Measurements from ENCODE around the gene MYO1D.

DNA sequence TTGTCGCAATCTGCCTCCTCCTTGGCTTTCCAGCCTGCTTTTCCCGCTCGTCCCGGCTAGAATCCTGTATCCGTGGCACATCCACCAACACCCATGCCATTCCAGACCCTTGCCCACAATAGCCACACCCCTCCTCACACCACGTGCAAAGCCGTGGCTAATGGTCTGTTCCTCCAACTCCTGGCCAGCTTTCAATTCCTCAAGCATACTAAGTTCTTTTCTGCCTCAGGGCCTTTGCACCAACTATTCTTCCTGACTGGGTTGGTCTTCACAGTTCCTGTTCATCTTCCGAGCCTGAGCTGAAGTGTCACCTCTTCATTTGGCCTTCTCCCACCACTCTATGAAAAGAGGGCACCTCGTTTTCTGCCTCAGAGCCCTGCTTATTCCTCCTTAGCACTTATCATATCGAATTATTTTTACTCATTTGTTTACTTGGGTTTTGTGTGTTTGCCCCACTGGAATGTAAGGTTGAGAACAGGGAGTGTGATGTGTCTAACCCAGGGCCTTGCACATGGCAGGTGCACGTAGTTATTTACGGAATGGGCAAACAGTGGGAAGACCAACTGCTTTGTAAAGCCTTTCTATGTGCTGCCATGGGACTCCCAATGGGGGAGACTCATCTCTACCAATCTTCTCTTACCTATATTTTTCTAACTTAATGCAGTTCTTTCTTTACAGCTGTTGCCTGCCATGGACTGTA lies 321.2 kb downstream of the MYO1D start:
- TF ChIP-seq, protein P1, sequence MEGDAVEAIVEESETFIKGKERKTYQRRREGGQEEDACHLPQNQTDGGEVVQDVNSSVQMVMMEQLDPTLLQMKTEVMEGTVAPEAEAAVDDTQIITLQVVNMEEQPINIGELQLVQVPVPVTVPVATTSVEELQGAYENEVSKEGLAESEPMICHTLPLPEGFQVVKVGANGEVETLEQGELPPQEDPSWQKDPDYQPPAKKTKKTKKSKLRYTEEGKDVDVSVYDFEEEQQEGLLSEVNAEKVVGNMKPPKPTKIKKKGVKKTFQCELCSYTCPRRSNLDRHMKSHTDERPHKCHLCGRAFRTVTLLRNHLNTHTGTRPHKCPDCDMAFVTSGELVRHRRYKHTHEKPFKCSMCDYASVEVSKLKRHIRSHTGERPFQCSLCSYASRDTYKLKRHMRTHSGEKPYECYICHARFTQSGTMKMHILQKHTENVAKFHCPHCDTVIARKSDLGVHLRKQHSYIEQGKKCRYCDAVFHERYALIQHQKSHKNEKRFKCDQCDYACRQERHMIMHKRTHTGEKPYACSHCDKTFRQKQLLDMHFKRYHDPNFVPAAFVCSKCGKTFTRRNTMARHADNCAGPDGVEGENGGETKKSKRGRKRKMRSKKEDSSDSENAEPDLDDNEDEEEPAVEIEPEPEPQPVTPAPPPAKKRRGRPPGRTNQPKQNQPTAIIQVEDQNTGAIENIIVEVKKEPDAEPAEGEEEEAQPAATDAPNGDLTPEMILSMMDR (IDR thresholded peaks at IDR 0.05): no peak
- TF ChIP-seq POLR2A (IDR thresholded peaks at IDR 0.05): no peak
